ENCODE measurements around the gene ZBED2. TPM values are rescaled to one million over a fixed set of nuclear protein-coding genes. Genes with fewer than 3 reads are reported as not detected.
"Not testable (repeated sequence)": the region's sequence is repeated elsewhere in the genome, so short reads cannot be mapped to it uniquely, and the experiment has no call there.

Gene ZBED2
- total RNA-seq, 1 experiment from 2014 or later: not detected

- in situ Hi-C loops (cut with HindIII; ENCODE audit: low sequenced_read_pairs): no loop called here
Observed at GRCh38 chr3:111579495-111579894, 15.7 kb downstream of the ZBED2 start.

GRCh38 chr3:111578867-111579266 lies 16.3 kb downstream of the ZBED2 start:
- DNase-seq (ENCODE audit: low spot score): no peak
- in situ Hi-C loops (cut with HindIII; ENCODE audit: low sequenced_read_pairs): no loop called here

More at GRCh38 chr3:111579495-111579894, 15.7 kb downstream of the ZBED2 start:
- no peak for DNase-seq (ENCODE audit: low spot score)

GRCh38 chr3:111577798-111578685 lies 17.1 kb downstream of the ZBED2 start:
- DNase-seq (ENCODE audit: low spot score): peak; percentile 15

GRCh38 chr3:111577113-111577512 lies 18.0 kb downstream of the ZBED2 start:
- in situ Hi-C loops (cut with HindIII; ENCODE audit: low sequenced_read_pairs): no loop called here

More at GRCh38 chr3:111577798-111578685, 17.1 kb downstream of the ZBED2 start:
- in situ Hi-C loops (cut with HindIII; ENCODE audit: low sequenced_read_pairs): no loop called here

GRCh38 chr3:111571907-111572460 lies 23.2 kb downstream of the ZBED2 start:
- in situ Hi-C loops (cut with HindIII; ENCODE audit: low sequenced_read_pairs): no loop called here
- no peak for DNase-seq (ENCODE audit: low spot score)

More at GRCh38 chr3:111577113-111577512, 18.0 kb downstream of the ZBED2 start:
- no peak for DNase-seq (ENCODE audit: low spot score)

GRCh38 chr3:111571282-111571681 lies 23.9 kb downstream of the ZBED2 start:
- no peak for DNase-seq (ENCODE audit: low spot score)
- in situ Hi-C loops (cut with HindIII; ENCODE audit: low sequenced_read_pairs): no loop called here

GRCh38 chr3:111570404-111571030 lies 24.6 kb downstream of the ZBED2 start:
- in situ Hi-C loops (cut with HindIII; ENCODE audit: low sequenced_read_pairs): no loop called here

GRCh38 chr3:111568911-111569310 lies 26.2 kb downstream of the ZBED2 start:
- no peak for DNase-seq (ENCODE audit: low spot score)
- in situ Hi-C loops (cut with HindIII; ENCODE audit: low sequenced_read_pairs): no loop called here

More at GRCh38 chr3:111570404-111571030, 24.6 kb downstream of the ZBED2 start:
- no peak for DNase-seq (ENCODE audit: low spot score)

GRCh38 chr3:111568355-111568754 lies 26.8 kb downstream of the ZBED2 start:
- DNase-seq (ENCODE audit: low spot score): no peak
- in situ Hi-C loops (cut with HindIII; ENCODE audit: low sequenced_read_pairs): no loop called here

GRCh38 chr3:111566844-111567243 lies 28.3 kb downstream of the ZBED2 start:
- in situ Hi-C loops (cut with HindIII; ENCODE audit: low sequenced_read_pairs): no loop called here
- DNase-seq (ENCODE audit: low spot score): no peak

GRCh38 chr3:111561902-111562301 lies 33.2 kb downstream of the ZBED2 start:
- DNase-seq (ENCODE audit: low spot score); in situ Hi-C loops (cut with HindIII; ENCODE audit: low sequenced_read_pairs): not testable (repeated sequence)

- no peak for DNase-seq (ENCODE audit: low spot score)
- in situ Hi-C loops (cut with HindIII; ENCODE audit: low sequenced_read_pairs): no loop called here
Observed at GRCh38 chr3:111548756-111549155, 46.4 kb downstream of the ZBED2 start.

- in situ Hi-C loops (cut with HindIII; ENCODE audit: low sequenced_read_pairs): no loop called here
- no peak for DNase-seq (ENCODE audit: low spot score)
Observed at GRCh38 chr3:111548092-111548491, 47.1 kb downstream of the ZBED2 start.

GRCh38 chr3:111547631-111548030 lies 47.5 kb downstream of the ZBED2 start:
- in situ Hi-C loops (cut with HindIII; ENCODE audit: low sequenced_read_pairs): no loop called here

GRCh38 chr3:111545349-111545748 lies 49.8 kb downstream of the ZBED2 start:
- DNase-seq (ENCODE audit: low spot score): no peak
- in situ Hi-C loops (cut with HindIII; ENCODE audit: low sequenced_read_pairs): no loop called here

More at GRCh38 chr3:111547631-111548030, 47.5 kb downstream of the ZBED2 start:
- no peak for DNase-seq (ENCODE audit: low spot score)

Other genes with a start within 250 kb of the ZBED2 start
- gene CD96, start 53.1 kb downstream of the ZBED2 start, total RNA-seq (2014; rRNA removed; shearing (Covaris generic)): not detected in 2 replicates
- gene PLCXD2, start 79.3 kb upstream of the ZBED2 start, total RNA-seq (2014; rRNA removed; shearing (Covaris generic)): not detected in 2 replicates